ENCODE results near the gene RBBP8NL. TPM values are rescaled to one million over a fixed set of nuclear protein-coding genes. Genes with fewer than 3 reads are reported as not detected.

Gene RBBP8NL
- total RNA-seq, 1 experiment from 2014 or later = 14.0 TPM

GRCh38 chr20:62445553-62446340, 18.4 kb upstream of the RBBP8NL start:
- H3K9me2 ChIP-seq (ENCODE audit: insufficient read depth) = no peaks in the 10 kb centered on the region
- ChIA-PET CTCF (no interaction called here), POLR2A (ENCODE audit: unreplicated experiment) (no interaction called here)
- no peak for TF ChIP-seq EZH2 (IDR thresholded peaks at IDR 0.05; ENCODE audit: low read depth)
- TF ChIP-seq, protein P1, sequence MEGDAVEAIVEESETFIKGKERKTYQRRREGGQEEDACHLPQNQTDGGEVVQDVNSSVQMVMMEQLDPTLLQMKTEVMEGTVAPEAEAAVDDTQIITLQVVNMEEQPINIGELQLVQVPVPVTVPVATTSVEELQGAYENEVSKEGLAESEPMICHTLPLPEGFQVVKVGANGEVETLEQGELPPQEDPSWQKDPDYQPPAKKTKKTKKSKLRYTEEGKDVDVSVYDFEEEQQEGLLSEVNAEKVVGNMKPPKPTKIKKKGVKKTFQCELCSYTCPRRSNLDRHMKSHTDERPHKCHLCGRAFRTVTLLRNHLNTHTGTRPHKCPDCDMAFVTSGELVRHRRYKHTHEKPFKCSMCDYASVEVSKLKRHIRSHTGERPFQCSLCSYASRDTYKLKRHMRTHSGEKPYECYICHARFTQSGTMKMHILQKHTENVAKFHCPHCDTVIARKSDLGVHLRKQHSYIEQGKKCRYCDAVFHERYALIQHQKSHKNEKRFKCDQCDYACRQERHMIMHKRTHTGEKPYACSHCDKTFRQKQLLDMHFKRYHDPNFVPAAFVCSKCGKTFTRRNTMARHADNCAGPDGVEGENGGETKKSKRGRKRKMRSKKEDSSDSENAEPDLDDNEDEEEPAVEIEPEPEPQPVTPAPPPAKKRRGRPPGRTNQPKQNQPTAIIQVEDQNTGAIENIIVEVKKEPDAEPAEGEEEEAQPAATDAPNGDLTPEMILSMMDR (conservative IDR thresholded peaks at IDR 0.05) = no peak
- H3K4me1 ChIP-seq (replicated peaks; ENCODE audit: insufficient read depth) = no peaks in the 10 kb centered on the region
- H3K27ac ChIP-seq = no peak overlapping the region
- H3K9me3 ChIP-seq (ENCODE audit: insufficient read depth, low read depth) = no peaks in the 10 kb centered on the region
- no peaks in the 10 kb centered on the region for H3K79me2 ChIP-seq (ENCODE audit: low read depth)
- intact Hi-C loops (cut with micrococcal nuclease; ENCODE audit: unreplicated experiment) = no loop called here
- H3K4me2 ChIP-seq = no peak overlapping the region
- H3K4me3 ChIP-seq = no peak overlapping the region
- H3K27me3 ChIP-seq (ENCODE audit: insufficient read depth, low read depth) = peaks cover 95% of the 10 kb centered on the region
- no TSS peak for BruUV-seq (replicated peaks)
- H2AFZ ChIP-seq = no peak overlapping the region
- H3K36me3 ChIP-seq (ENCODE audit: low read depth) = no peaks in the 10 kb centered on the region
- no peak for DNase-seq
- peaks cover 5% of the 10 kb centered on the region; the same call in 1 of the 2 replicates for H3F3A ChIP-seq (ENCODE audit: insufficient read depth, low read depth)
- no peaks in the 10 kb centered on the region for H4K20me1 ChIP-seq (ENCODE audit: insufficient read depth)

GRCh38 chr20:62444286-62444685, 16.9 kb upstream of the RBBP8NL start:
- CTCF ChIA-PET = no interaction called here
- no peaks in the 10 kb centered on the region for H3F3A ChIP-seq (ENCODE audit: insufficient read depth, low read depth)
- H3K9me2 ChIP-seq (ENCODE audit: insufficient read depth) = no peaks in the 10 kb centered on the region
- TF ChIP-seq, protein P1 (conservative IDR thresholded peaks at IDR 0.05) = no peak
- TF ChIP-seq EZH2 (IDR thresholded peaks at IDR 0.05; ENCODE audit: low read depth) = no peak
- H2AFZ ChIP-seq = no peak overlapping the region
- no peak overlapping the region for H3K4me2 ChIP-seq
- no peak overlapping the region for H3K4me3 ChIP-seq
- H3K9me3 ChIP-seq (ENCODE audit: insufficient read depth, low read depth) = no peaks in the 10 kb centered on the region
- intact Hi-C loops (cut with micrococcal nuclease; ENCODE audit: unreplicated experiment) = no loop called here
- H4K20me1 ChIP-seq (ENCODE audit: insufficient read depth) = no peaks in the 10 kb centered on the region
- POLR2A ChIA-PET (ENCODE audit: unreplicated experiment) = no interaction called here
- no TSS peak for BruUV-seq (replicated peaks)
- H3K4me1 ChIP-seq (replicated peaks; ENCODE audit: insufficient read depth) = no peaks in the 10 kb centered on the region
- H3K36me3 ChIP-seq (ENCODE audit: low read depth) = no peaks in the 10 kb centered on the region
- H3K79me2 ChIP-seq (ENCODE audit: low read depth) = no peaks in the 10 kb centered on the region
- DNase-seq = no peak
- H3K27me3 ChIP-seq (ENCODE audit: insufficient read depth, low read depth) = peaks cover 95% of the 10 kb centered on the region
- no peak overlapping the region for H3K27ac ChIP-seq

DNA sequence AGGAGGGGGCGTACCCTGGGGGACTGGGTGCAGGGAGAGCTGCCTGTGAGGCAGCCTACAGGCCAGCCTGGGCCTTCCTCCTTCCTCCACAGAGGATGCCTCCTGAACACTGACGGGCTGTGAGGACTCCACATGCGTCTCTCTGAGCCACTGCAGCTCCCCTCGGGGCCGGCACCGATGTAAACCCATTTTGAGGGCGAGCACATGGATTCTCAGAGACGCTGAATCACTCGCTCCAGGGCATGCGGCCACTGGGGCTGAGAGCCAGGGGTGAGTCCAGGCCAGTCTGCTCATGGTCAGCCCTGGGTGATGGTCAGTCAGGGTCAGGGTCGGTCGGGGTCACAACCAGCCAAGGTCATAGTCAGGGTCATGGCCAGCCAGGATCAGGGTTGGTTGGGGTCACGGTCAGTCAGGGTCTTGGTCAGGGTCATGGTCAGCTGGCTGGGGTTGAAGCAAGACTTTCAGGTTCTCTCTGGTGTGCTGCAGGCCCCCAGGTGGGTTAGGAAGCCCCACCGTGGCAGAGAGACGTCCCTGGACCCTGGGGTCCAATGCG, 14.7 kb upstream of the RBBP8NL start:
- ChIA-PET CTCF (no interaction called here), POLR2A (ENCODE audit: unreplicated experiment) (no interaction called here)
- Histone ChIP-seq H3K36me3 (ENCODE audit: low read depth) (no peaks in the 10 kb centered on the region), H3K9me2 (ENCODE audit: insufficient read depth) (no peaks in the 10 kb centered on the region), H3F3A (ENCODE audit: insufficient read depth, low read depth) (no peaks in the 10 kb centered on the region), H3K4me3 (no peak overlapping the region), H2AFZ (no peak overlapping the region), H3K27me3 (ENCODE audit: insufficient read depth, low read depth) (peaks cover 81% of the 10 kb centered on the region), H3K9me3 (ENCODE audit: insufficient read depth, low read depth) (no peaks in the 10 kb centered on the region), H4K20me1 (ENCODE audit: insufficient read depth) (no peaks in the 10 kb centered on the region), H3K4me1 (replicated peaks; ENCODE audit: insufficient read depth) (no peaks in the 10 kb centered on the region), H3K79me2 (ENCODE audit: low read depth) (no peaks in the 10 kb centered on the region), H3K4me2 (no peak overlapping the region), H3K27ac (no peak overlapping the region)
- no peak for DNase-seq
- intact Hi-C loops (cut with micrococcal nuclease; ENCODE audit: unreplicated experiment) = no loop called here
- TF ChIP-seq EZH2 (IDR thresholded peaks at IDR 0.05; ENCODE audit: low read depth) = no peak
- TF ChIP-seq, protein P1 (conservative IDR thresholded peaks at IDR 0.05) = no peak
- no TSS peak for BruUV-seq (replicated peaks)

Data from PC-9 (cell line).